Activated CD4-positive, alpha-beta T cell treated with anti-CD3 and anti-CD28 coated beads, Interleukin-2, amount 10 ng/mL, durations not matched to agents 24 days and 14 days (primary cell): ENCODE results near the gene TCEAL4. TPM values are rescaled to one million over a fixed set of nuclear protein-coding genes. Genes with fewer than 3 reads are reported as not detected.

Experiments
- total RNA-seq: library from RNA; stranded (reverse); gene quantifications from 2 replicates; pipeline ENCODE4 v1.2.3, GENCODE V29; 2022

The TCEAL4 gene
- total RNA-seq, 1 donor from 2014 or later = 3.7 TPM

Other genes starting within 250 kb of the TCEAL4 start
- 0.37 and 0.38 TPM in 2 replicates for gene TCEAL9, start 229.0 kb upstream of the TCEAL4 start, total RNA-seq
- gene BEX3, start 209.0 kb upstream of the TCEAL4 start, total RNA-seq = 3.3 and 4.5 TPM in 2 replicates
- gene RAB40A, start 66.0 kb upstream of the TCEAL4 start, total RNA-seq = 0.16 and 0.21 TPM in 2 replicates
- gene TCEAL3, start 22.4 kb downstream of the TCEAL4 start, total RNA-seq = 0.37 and 0.59 TPM in 2 replicates
- gene TCEAL1, start 43.5 kb downstream of the TCEAL4 start, total RNA-seq = 3.2 and 3.8 TPM in 2 replicates
- gene MORF4L2, start 101.2 kb downstream of the TCEAL4 start, total RNA-seq = 253 and 262 TPM in 2 replicates
- not detected in 2 replicates for gene TMEM31, start 125.4 kb downstream of the TCEAL4 start, total RNA-seq
- gene PLP1, start 191.3 kb downstream of the TCEAL4 start, total RNA-seq = not detected in 2 replicates
- gene RAB9B, start 246.7 kb downstream of the TCEAL4 start, total RNA-seq = 0.17 and 0.35 TPM in 2 replicates